HG03521 (cell line): Measurements from ENCODE around the gene GRID1.
"Not testable (repeated sequence)": the region's sequence is repeated elsewhere in the genome, so short reads cannot be mapped to it uniquely, and the experiment has no call there.

ENCODE experiments used
- ATAC-seq: cut with Tn5 transposase; IDR thresholded peaks from one replicate; pipeline ENCODE4 v1.9.1; 2021; ENCODE audit warnings: mild to moderate bottlenecking, moderate library complexity; ENCODE audit not compliant: unreplicated experiment

Gene GRID1

GRCh38 chr10:85864868-85865526 lies 501.6 kb downstream of the GRID1 start:
- ATAC-seq = no peak

GRCh38 chr10:85864173-85864549 lies 502.4 kb downstream of the GRID1 start:
- no peak for ATAC-seq

- ATAC-seq = no peak
These were observed 503.1 kb downstream of the GRID1 start for GRCh38 chr10:85863301-85864172.

- no peak for ATAC-seq
These were observed 503.8 kb downstream of the GRID1 start for GRCh38 chr10:85862771-85863170.

GRCh38 chr10:85861513-85862197 lies 504.9 kb downstream of the GRID1 start:
- no peak for ATAC-seq

GRCh38 chr10:85859859-85860258 lies 506.7 kb downstream of the GRID1 start:
- no peak for ATAC-seq

- ATAC-seq = no peak
These were observed 507.6 kb downstream of the GRID1 start for GRCh38 chr10:85858776-85859515.

- no peak for ATAC-seq
These were observed 508.8 kb downstream of the GRID1 start for GRCh38 chr10:85857791-85858190.

- no peak for ATAC-seq
These were observed 509.3 kb downstream of the GRID1 start for GRCh38 chr10:85857305-85857704.

- ATAC-seq = no peak
These were observed 514.7 kb downstream of the GRID1 start for GRCh38 chr10:85851934-85852333.

- no peak for ATAC-seq
These were observed 515.3 kb downstream of the GRID1 start for GRCh38 chr10:85851325-85851724.

GRCh38 chr10:85850736-85851135 lies 515.9 kb downstream of the GRID1 start:
- no peak for ATAC-seq

- no peak for ATAC-seq
These were observed 517.3 kb downstream of the GRID1 start for GRCh38 chr10:85849315-85849714.

- no peak for ATAC-seq
These were observed 517.8 kb downstream of the GRID1 start for GRCh38 chr10:85848756-85849155.

- no peak for ATAC-seq
These were observed 519.5 kb downstream of the GRID1 start for GRCh38 chr10:85847085-85847484.

- not testable (repeated sequence) for ATAC-seq
These were observed 527.9 kb downstream of the GRID1 start for GRCh38 chr10:85838660-85839059.

GRCh38 chr10:85832988-85833387 lies 533.6 kb downstream of the GRID1 start:
- ATAC-seq = no peak

GRCh38 chr10:85831422-85831821 lies 535.2 kb downstream of the GRID1 start:
- no peak for ATAC-seq

- ATAC-seq = no peak
These were observed 540.2 kb downstream of the GRID1 start for GRCh38 chr10:85826377-85826776.

GRCh38 chr10:85811405-85811804 lies 555.2 kb downstream of the GRID1 start:
- ATAC-seq = no peak

- no peak for ATAC-seq
These were observed 555.9 kb downstream of the GRID1 start for GRCh38 chr10:85810674-85811073.
